NCI-H2227 treated with DMSO at 0.1 percent for 48 hours (cell line): ENCODE data around the gene EFCAB12.
A peak's percentile ranks its signal among the peaks of the same experiment; 100 is the strongest.
"Not testable (repeated sequence)": the region's sequence is repeated elsewhere in the genome, so short reads cannot be mapped to it uniquely, and the experiment has no call there.

Source experiments
- DNase-seq: peaks from one replicate; lab custom pipeline; 2025; lab: John Stamatoyannopoulos, UW

Gene EFCAB12

DNA sequence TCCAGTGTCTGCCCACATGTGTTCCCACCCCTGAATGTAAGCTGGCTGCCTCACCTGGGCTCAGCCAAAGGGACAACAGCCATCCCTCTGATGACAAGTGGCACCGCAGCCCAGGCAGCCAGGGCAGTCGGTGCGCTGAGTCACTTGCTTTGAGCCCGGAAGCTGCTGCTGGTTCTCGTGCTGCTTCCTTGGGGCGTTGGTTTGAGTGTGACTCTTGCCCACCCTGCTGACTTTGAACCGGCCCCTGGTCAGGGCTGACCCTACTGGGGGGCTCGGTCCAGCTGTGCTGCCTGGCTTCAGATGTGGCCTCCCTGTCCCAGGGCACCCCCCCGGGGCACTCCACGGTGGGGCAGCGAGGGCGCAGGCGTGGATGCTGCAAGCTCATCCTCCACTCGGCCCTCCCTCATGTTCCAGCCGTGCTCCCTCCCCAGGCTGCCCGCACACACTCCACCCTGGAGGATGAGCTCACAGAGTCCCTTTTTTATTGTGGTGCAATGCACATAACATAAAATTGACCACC, 62.1 kb downstream of the EFCAB12 start:
- DNase-seq, result no peak

DNA sequence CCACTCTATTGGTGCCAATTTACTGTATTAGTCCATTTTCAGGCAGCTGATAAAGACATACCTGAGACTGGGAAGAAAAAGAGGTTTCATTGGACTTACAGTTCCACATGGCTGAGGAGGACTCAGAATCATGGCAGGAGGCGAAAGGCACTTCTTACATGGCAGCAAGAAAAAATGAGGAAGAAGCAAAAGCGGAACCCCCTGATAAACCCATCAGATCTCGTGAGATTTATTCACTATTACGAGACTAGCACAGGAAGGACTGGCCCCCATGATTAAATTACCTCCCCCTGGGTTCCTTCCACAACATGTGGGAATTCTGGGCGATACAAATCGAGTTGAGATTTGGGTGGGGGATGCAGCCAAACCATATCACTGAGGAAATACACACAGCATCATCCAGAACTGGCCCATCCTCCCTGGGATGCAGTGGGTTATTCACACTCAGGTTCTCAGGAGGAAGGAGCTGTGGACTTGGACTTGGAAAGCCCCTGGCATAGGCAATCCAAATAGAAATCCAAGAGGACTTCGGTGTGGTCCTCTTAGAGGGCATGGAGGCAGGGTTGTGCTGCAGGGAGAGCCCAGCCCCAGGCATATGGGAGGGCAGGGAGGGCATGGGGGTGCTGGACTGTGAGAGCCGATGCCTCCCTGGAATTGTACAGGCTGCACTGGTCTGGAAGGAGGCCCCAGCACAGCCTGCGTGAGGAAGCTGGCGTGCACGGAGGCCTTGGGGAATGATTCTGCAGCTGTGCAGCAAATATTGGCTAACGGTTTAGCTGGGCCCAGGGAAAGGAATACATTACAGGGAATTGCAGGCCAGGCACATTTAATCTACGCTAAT, 62.9 kb downstream of the EFCAB12 start:
- no peak for DNase-seq

DNA sequence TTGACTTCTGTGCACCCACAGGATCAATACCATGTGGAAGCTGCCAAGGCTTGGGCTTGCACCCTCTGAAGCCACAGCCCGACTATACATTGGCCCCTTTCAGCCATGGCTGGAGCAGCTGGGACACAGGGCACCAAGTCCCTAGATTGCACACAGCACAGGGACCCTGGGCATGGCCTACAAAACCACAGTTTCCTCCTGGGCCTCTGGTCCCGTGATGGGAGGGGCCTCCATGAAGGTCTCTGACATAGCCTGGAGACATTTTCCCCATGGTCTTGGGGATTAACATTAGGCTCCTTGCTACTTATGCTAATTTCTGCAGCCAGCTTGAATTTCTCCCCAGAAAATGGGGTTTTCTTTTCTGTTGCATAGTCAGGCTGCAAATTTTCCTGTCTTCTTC, 63.6 kb downstream of the EFCAB12 start:
- not testable (repeated sequence) for DNase-seq

DNA sequence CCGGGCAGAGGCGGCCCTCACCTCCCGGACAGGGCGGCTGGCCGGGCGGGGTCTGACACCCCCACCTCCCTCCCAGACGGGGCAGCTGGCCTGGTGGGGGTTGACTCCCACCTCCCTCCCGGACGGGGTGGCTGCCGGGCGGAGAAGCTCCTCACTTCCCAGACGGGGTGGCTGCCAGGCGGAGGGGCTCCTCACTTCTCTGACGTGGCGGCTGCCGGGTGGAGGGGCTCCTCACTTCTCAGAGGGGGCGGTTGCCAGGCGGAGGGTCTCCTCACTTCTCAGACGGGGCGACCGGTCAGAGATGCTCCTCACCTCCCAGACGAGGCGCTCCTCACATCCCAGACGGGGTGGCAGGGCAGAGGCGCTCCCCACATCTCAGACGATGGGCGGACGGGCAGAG, 65.1 kb downstream of the EFCAB12 start:
- not testable (repeated sequence) for DNase-seq

DNA sequence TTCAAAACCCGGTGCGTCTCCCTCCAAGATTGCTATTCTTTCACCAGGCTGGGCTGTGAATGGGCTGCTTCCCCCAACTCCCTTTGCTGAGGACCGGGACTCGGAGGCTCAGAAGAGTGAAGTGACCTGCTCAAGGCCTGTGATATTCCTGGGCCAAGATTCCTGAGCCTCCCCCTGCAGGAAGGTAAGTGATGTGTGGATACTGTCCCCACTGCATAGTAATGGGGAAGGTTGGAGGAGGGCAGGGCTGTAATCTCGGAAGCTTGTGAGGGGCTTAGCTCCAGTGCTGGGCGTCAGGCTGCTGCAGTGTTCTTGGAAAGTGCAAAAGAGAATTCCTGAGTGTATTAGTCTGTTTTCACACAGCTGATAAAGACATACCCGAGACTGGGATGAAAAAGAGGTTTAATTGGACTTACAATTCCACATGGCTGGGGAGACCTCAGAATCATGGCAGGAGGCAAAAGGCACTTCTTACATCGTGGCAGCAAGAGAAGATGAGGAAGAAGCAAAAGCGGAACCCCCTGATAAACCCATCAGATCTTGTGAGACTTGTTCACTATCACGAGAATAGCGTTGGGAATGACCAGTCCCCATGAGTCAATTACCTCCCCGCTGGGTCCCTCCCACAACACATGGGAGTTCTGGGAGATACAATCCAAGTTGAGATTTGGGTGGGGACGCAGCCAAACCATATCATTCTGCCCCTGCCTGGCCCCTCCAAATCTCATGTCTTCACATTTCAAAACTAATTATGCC, 67.6 kb downstream of the EFCAB12 start:
- no peak for DNase-seq

DNA sequence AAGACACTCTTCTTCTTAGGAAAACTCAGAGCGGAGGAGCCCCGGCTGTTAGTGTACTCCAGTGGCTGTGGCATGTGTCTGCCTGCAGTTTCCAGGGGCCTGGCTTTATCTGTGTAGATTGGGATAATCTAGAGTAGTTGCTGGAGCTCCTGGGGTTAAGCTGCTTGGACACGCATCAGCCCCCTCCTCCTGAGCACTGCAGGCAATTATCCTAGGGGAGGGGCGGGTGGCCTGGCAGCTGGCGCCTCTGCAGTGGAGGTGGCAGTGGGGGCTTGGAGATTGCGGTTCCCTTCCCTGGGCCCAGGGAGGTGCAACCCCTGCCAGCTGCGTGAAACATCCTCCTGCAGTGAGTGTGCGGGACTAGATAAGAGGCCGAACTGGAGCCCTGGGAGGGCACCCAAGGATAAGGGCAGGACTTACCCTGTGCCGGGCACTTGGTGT, 68.2 kb downstream of the EFCAB12 start:
- peak; percentile 34 for DNase-seq

DNA sequence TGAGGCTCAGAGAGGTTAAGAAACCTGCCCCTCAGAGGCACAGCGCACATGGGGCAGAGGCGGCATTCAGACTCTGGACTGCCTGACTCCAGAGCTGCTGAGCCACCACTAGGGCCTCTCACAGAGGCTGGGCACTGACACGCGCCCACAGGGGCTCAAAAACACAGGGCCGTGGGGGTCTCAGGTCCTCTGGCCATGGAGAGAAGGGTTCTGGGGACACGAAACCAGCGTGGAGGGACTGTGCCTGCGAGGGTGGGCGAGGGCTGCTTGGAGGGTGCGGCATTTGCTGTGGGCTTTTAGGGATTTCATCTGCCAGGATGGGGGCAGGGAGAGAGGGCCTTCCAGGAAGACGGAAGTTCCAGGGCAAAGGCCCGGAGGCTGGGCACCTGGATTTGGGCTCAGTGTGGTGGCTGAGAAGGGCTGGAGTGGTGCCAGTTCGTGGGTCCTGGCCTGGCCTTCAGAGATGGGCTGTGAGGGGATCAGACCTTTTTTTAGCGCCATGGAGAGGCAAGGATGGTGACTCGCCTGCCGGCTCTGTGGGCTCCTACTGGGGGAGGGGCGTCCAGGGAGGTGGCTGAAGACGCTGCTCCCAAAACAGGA, 69.6 kb downstream of the EFCAB12 start:
- no peak for DNase-seq

DNA sequence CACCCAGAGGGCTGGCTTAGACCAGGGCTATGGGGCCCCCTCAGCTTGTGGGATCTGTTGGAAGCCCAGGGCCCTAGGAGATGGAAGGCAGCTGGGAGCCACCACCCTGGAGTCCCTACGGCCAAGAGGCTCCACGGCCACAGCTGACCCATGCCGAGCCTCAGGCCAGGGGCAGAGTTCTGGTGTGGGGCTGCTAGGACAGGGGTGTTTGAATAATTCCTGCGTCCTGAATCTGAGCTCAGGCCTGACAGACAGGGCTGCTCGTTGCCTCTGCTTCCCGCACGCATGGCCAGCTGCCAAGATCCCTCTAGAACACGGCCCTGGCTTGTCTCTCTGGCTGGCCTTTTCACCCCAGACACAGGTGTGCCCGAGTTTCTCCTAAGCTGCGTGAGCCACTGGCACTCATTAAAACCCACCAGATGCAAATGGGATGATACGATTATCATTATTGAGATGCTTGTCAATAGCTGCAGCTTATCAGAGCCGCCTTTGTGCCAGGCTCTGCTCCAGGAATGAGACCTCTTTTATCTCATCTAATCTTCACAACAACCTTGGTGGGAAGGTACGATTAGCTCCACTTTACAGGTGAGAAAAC, 70.2 kb downstream of the EFCAB12 start:
- DNase-seq, result no peak

DNA sequence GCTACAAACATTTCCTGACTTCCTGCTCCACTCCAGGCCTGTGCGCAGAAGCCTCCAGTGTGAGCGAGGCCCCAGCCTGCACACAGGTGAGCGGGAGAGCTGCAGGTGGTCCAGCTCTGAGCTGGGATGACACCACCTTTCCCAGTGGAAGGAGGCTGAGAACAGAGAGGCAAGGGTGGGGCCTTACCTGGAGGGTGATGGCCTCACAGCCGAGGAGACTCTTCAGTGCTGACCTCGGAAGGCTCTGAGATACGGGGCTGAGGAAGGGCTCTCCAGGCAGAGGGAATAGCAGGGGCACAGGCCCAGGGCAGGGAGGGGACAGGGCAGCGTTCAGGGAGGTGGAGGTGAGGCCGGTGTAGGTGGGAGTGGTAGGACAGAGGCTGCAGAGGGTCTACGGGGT, 70.8 kb downstream of the EFCAB12 start:
- DNase-seq, result no peak

DNA sequence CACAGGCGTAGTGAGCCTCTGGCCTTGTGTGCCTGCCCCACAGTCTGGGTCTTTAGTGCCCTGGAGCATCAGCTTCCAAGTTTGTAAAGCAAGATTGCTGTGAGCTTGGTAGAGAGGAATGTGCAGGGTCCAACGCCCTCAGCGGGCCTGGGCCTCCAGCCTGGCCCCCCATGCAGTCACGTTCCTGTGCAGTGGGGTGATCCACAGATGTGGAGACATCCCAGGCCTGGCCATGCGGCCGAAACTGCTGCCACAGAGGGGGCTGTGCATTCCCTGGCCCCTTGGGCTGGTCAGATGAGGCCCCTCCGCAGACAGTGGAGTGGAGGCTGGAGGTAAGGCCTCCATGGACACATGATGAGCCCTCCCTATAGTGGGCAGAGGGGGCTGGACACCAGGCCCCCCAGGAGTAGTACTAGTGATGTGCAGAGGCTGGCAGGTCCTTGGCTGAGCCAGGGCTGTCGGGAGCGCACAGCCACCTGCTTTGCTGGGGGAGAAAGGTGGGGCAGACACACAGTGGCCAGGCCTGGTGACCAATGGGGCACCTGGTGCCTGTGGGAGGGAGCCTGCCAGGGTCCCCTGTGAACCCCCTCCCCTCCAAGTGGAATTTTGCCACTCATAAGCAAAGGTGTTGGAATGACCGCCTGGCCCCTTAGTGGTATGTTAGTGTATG, 71.5 kb downstream of the EFCAB12 start:
- DNase-seq, result no peak

DNA sequence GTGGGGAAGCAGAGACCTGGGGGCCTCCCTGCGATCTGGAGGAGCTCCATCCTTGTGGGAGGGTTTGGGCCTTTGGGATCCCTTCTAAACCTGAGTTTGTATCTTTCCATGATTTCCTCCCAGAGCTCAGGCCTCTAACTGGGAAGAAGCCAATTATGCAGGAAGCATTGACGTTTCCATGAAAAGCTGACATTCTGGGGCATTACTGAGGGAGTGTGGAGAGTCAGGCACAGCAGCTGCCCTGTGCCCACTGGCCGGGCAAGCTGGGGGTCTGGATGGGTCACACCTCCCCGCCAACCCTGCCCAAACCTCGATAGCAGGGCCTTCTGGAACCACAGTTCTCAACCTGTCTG, 74.9 kb downstream of the EFCAB12 start:
- DNase-seq, result no peak

DNA sequence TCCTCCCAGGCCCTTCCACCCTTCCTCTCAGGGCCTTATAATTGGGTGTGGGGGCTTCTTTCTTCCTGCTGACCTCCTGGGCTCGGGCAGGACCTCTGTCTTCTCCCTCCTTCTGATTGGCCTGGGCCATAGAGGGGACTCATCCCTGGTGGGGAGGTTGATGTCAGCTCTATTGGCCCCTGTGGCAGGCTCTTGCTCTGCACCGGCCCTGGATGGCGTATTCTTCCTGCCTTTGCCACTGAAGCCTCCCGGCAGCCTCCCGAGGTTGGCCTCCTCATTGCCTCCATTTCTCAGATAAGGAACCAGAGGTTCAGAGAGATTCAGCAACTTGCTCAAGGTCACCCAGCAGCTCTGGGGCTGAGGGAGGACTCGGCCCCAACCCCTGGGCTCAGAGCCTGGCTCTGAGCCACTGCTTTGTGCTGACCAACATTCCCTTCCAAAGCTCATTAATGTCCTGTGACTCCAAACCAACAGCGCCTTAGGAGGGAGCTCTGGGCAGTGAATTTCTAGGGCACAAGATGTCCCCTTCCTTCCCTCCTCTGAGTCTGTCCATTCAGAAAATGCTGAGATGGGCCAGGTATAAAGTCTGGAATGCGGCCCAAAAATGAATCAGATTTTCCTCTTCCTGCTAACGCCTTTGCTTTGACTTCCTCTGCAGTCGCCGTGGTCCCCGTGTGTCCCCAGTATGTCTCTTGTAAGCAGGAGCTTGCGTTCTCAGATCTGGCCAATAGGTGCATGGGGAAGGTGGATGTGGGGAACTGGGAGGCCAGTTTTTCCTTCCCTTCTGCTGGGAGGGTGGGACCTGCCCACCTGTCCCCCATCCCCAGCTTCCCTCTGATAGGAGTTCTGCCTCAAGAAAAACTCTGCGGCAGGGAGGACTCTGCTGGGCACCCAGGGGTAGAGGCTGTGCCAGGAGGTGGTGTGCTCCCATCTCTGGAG, 75.5 kb downstream of the EFCAB12 start:
- no peak for DNase-seq

DNA sequence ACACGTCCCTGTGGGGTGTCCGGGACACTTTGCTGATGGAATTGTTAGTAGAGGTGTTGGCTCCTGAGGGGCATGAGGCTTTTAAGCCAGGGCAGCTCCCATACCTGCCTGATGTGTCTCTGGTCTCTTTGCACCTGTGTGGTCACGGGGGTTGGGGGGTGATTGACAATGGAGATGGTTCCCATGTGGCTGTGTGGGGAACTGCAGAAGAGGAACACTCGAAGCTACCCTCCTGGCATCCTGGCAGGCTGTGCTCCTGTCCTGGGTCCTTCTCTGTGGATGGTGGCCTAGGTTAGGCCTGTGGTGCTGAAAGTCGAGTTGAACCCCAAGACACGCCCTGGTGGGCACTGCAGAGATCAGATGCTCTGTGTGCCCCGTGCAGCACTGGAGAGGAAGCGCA, 76.4 kb downstream of the EFCAB12 start:
- no peak for DNase-seq
